GM23338 (cell line): Measurements from ENCODE around the gene THRA. TPM values are rescaled to one million over a fixed set of nuclear protein-coding genes. Genes with fewer than 3 reads are reported as not detected.

ENCODE experiments used
- ATAC-seq: fragments of 200-7000 bp; cut with Tn5 transposase; 3 replicates; pipeline ENCODE4 v1.9.1; 2020
- DNase-seq: peaks from one replicate; pipeline ENCODE4 v3.0.0-alpha.2; 2015; ENCODE audit warnings: low spot score
- H2AFZ ChIP-seq: fragments of 200-600 bp; sonication (generic); 2 replicates; pipeline ENCODE4 v1.8.0; 2016; ENCODE audit warnings: antibody characterized with exemption, mild to moderate bottlenecking, moderate library complexity
- H3F3A ChIP-seq: fragments of 200-600 bp; sonication (generic); replicated peaks from 2 replicates; pipeline ENCODE4 v1.8.0; 2017; ENCODE audit warnings: antibody characterized with exemption, mixed run types, low read depth
- H3K27ac ChIP-seq: fragments of 200-600 bp; sonication (generic); 2 replicates; pipeline ENCODE4 v1.6.1; 2016; ENCODE audit warnings: low read depth
- H3K27me3 ChIP-seq: fragments of 200-600 bp; sonication (generic); 2 replicates; pipeline ENCODE4 v1.8.0; 2016; ENCODE audit warnings: mild to moderate bottlenecking, mixed run types, moderate library complexity; ENCODE audit not compliant: insufficient read depth
- H3K36me3 ChIP-seq: fragments of 200-600 bp; sonication (generic); 2 replicates; pipeline ENCODE4 v1.8.0; 2016; ENCODE audit warnings: mild to moderate bottlenecking; ENCODE audit not compliant: insufficient read depth
- H3K4me1 ChIP-seq: fragments of 200-600 bp; sonication (generic); 2 replicates; pipeline ENCODE4 v1.8.0; 2016; ENCODE audit warnings: mild to moderate bottlenecking, moderate library complexity; ENCODE audit not compliant: insufficient read depth
- H3K4me2 ChIP-seq: fragments of 200-600 bp; sonication (generic); 2 replicates; pipeline ENCODE4 v1.7.1; 2017; ENCODE audit warnings: mixed run types
- H3K4me3 ChIP-seq: fragments of 200-600 bp; sonication (generic); 2 replicates; pipeline ENCODE4 v1.6.1; 2016; ENCODE audit warnings: mixed run types
- H3K79me2 ChIP-seq: fragments of 200-600 bp; sonication (generic); replicated peaks from 2 replicates; pipeline ENCODE4 v1.8.0; 2017; ENCODE audit warnings: mild to moderate bottlenecking; ENCODE audit not compliant: insufficient read depth
- H3K9me2 ChIP-seq: fragments of 200-600 bp; sonication (generic); 2 replicates; pipeline ENCODE4 v1.8.0; 2017; ENCODE audit not compliant: insufficient read depth
- H4K20me1 ChIP-seq: fragments of 200-600 bp; sonication (generic); replicated peaks from 2 replicates; pipeline ENCODE4 v1.8.0; 2017; ENCODE audit warnings: mild to moderate bottlenecking; ENCODE audit not compliant: insufficient read depth
- H3K27ac Mint-ChIP-seq: 2 replicates; pipeline ENCODE4 v1.8.0; 2020; ENCODE audit warnings: inconsistent platforms, mild to moderate bottlenecking, moderate library complexity, mixed read lengths
- H3K27me3 Mint-ChIP-seq: 3 replicates; pipeline ENCODE4 v1.8.0; 2022; ENCODE audit warnings: low read depth, mild to moderate bottlenecking, moderate library complexity, mixed read lengths, inconsistent platforms; ENCODE audit not compliant: insufficient read depth, poor library complexity
- H3K36me3 Mint-ChIP-seq: 3 replicates; pipeline ENCODE4 v1.8.0; 2021; ENCODE audit warnings: low read depth, mild to moderate bottlenecking, inconsistent platforms, moderate library complexity, mixed read lengths
- H3K4me1 Mint-ChIP-seq: 3 replicates; pipeline ENCODE4 v1.8.0; 2020; ENCODE audit warnings: mild to moderate bottlenecking, inconsistent platforms, mixed read lengths
- H3K4me3 Mint-ChIP-seq: 3 replicates; pipeline ENCODE4 v1.8.0; 2021; ENCODE audit warnings: moderate library complexity, mild to moderate bottlenecking, inconsistent platforms, mixed read lengths
- H3K9me3 Mint-ChIP-seq: 3 replicates; pipeline ENCODE4 v1.8.0; 2020; ENCODE audit warnings: moderate library complexity, mild to moderate bottlenecking, inconsistent platforms, mixed read lengths
- CREB1 ChIP-seq: fragments of 250-450 bp; sonication (Bioruptor Pico); IDR thresholded peaks from 2 replicates; pipeline ENCODE4 v1.5.0; 2020; ENCODE audit warnings: low read depth, mild to moderate bottlenecking, moderate library complexity
- CTCF ChIP-seq, 2 experiments: fragments of 200-600 bp in 1 of 2; sonication (generic) in 1 of 2; conservative IDR thresholded peaks; 2 replicates each; pipeline versions ENCODE4 v1.5.1 to v1.6.1; 2016 to 2017; ENCODE audit warnings: antibody characterized with exemption in 2 of 2, low read depth in 2 of 2, mild to moderate bottlenecking in 2 of 2, moderate library complexity in 1 of 2
- EZH2 ChIP-seq: fragments of 200-600 bp; sonication (generic); IDR thresholded peaks from one replicate; pipeline ENCODE4 v1.8.0; 2017; ENCODE audit warnings: antibody characterized with exemption, mild to moderate bottlenecking, low read depth; ENCODE audit not compliant: unreplicated experiment
- EZH2phosphoT487 ChIP-seq: fragments of 200-600 bp; sonication (generic); IDR thresholded peaks from one replicate; pipeline ENCODE4 v1.8.1; 2018; ENCODE audit warnings: antibody characterized with exemption; ENCODE audit not compliant: unreplicated experiment
- JUNB ChIP-seq: IDR thresholded peaks from one replicate; pipeline ENCODE4 v1.6.1; 2016; ENCODE audit warnings: antibody characterized with exemption; ENCODE audit not compliant: unreplicated experiment
- POLR2AphosphoS5 ChIP-seq: IDR thresholded peaks from 2 replicates; pipeline ENCODE4 v1.6.1; 2016; ENCODE audit warnings: antibody characterized with exemption, low read depth
- STAT1 ChIP-seq: IDR thresholded peaks from one replicate; pipeline ENCODE4 v1.6.1; 2016; ENCODE audit warnings: antibody characterized with exemption; ENCODE audit not compliant: unreplicated experiment
- ZNF331 ChIP-seq: fragments of 250-450 bp; sonication (Bioruptor Pico); IDR thresholded peaks from 2 replicates; pipeline ENCODE4 v1.5.0; 2020; ENCODE audit warnings: low read depth, mild to moderate bottlenecking, moderate library complexity
- polyA plus RNA-seq: library from polyadenylated mRNA; unstranded; fragments of >200 nt; fragmentation: Nextera tagmentation; extraction: Ambion mirVana; gene quantifications from 2 replicates; pipeline ENCODE4 v1.2.1, GENCODE V29; 2016
- total RNA-seq: library from RNA; depleted of rRNA; stranded (reverse); fragments of >200 nt; shearing (Covaris generic); gene quantifications from 2 replicates; pipeline ENCODE4 v1.2.3, GENCODE V29; 2014
- TF ChIP-seq, protein P1 (sequence below): IDR thresholded peaks from one replicate; pipeline ENCODE4 v1.6.1; 2018; ENCODE audit warnings: antibody characterized with exemption; ENCODE audit not compliant: unreplicated experiment
- TF ChIP-seq, protein P2 (sequence below): IDR thresholded peaks from 2 replicates; pipeline ENCODE4 v1.6.1; 2016; ENCODE audit warnings: antibody characterized with exemption

The THRA gene
- total and polyA plus RNA-seq, 2 experiments from 2014 or later, result 3.4 to 10.5 TPM

DNA sequence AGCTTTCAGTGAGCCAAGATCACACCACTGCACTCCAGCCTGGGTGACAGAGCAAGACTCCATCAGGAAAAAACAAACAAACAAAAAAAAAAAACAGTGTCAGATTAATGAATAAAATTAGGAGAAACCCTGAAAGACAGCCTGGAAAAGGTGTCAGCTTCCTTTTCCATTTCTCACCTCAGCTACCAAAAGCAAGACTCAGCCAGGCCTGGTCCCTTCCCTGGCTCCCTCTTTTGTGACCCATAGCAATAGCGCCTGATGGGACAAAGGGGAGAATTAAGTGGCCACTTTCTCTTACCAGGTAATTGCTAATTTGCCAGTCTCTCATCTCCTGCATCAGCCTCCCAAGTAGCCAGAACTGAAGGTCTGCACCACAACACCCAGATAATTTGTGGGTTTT, 3.9 kb upstream of the THRA start:
- no peak overlapping the region for H3K27ac Mint-ChIP-seq
- H3F3A ChIP-seq, result 0 out of 2 replicates have a peak, but pooled peaks cover 3% of the 10 kb centered on the region
- H3K4me3 ChIP-seq, result no peak overlapping the region
- DNase-seq (no peak), ATAC-seq (no peak)
- H3K27me3 ChIP-seq, result peaks cover 13% of the 10 kb centered on the region
- no peak overlapping the region for H2AFZ ChIP-seq
- H3K4me1 ChIP-seq, result peaks cover 16% of the 10 kb centered on the region; the same call in 1 of the 2 replicates
- no peaks in the 10 kb centered on the region for H3K36me3 ChIP-seq
- H4K20me1 ChIP-seq, result no peaks in the 10 kb centered on the region
- H3K36me3 Mint-ChIP-seq, result peaks cover 3% of the 10 kb centered on the region; the same call in 2 of the 3 replicates
- H3K9me2 ChIP-seq, result no peaks in the 10 kb centered on the region
- H3K4me1 Mint-ChIP-seq, result peaks cover 38% of the 10 kb centered on the region
- no peak overlapping the region for H3K4me3 Mint-ChIP-seq
- TF ChIP-seq, protein P1, sequence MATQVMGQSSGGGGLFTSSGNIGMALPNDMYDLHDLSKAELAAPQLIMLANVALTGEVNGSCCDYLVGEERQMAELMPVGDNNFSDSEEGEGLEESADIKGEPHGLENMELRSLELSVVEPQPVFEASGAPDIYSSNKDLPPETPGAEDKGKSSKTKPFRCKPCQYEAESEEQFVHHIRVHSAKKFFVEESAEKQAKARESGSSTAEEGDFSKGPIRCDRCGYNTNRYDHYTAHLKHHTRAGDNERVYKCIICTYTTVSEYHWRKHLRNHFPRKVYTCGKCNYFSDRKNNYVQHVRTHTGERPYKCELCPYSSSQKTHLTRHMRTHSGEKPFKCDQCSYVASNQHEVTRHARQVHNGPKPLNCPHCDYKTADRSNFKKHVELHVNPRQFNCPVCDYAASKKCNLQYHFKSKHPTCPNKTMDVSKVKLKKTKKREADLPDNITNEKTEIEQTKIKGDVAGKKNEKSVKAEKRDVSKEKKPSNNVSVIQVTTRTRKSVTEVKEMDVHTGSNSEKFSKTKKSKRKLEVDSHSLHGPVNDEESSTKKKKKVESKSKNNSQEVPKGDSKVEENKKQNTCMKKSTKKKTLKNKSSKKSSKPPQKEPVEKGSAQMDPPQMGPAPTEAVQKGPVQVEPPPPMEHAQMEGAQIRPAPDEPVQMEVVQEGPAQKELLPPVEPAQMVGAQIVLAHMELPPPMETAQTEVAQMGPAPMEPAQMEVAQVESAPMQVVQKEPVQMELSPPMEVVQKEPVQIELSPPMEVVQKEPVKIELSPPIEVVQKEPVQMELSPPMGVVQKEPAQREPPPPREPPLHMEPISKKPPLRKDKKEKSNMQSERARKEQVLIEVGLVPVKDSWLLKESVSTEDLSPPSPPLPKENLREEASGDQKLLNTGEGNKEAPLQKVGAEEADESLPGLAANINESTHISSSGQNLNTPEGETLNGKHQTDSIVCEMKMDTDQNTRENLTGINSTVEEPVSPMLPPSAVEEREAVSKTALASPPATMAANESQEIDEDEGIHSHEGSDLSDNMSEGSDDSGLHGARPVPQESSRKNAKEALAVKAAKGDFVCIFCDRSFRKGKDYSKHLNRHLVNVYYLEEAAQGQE, result no peak
- no peak for TF ChIP-seq JUNB
- TF ChIP-seq, protein P2, sequence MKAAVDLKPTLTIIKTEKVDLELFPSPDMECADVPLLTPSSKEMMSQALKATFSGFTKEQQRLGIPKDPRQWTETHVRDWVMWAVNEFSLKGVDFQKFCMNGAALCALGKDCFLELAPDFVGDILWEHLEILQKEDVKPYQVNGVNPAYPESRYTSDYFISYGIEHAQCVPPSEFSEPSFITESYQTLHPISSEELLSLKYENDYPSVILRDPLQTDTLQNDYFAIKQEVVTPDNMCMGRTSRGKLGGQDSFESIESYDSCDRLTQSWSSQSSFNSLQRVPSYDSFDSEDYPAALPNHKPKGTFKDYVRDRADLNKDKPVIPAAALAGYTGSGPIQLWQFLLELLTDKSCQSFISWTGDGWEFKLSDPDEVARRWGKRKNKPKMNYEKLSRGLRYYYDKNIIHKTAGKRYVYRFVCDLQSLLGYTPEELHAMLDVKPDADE, result no peak
- no peak for TF ChIP-seq EZH2
- no peak for TF ChIP-seq ZNF331 (CRISPR knock-in tag)
- no peak overlapping the region for H3K27ac ChIP-seq
- 0 out of 2 replicates have a peak, but pooled peaks cover under 1% of the 10 kb centered on the region for H3K79me2 ChIP-seq
- no peak overlapping the region for H3K4me2 ChIP-seq
- H3K9me3 Mint-ChIP-seq, result no peaks in the 10 kb centered on the region
- H3K27me3 Mint-ChIP-seq, result peaks cover 35% of the 10 kb centered on the region

- no peaks in the 10 kb centered on the region for H3K79me2 ChIP-seq
- peaks cover 24% of the 10 kb centered on the region for H3K4me1 ChIP-seq
- 0 out of 2 replicates have a peak, but pooled peaks cover 10% of the 10 kb centered on the region for H3F3A ChIP-seq
- Mint-ChIP-seq H3K27me3 (peaks cover 33% of the 10 kb centered on the region), H3K4me3 (no peak overlapping the region; the same call in 2 of the 3 replicates), H3K36me3 (no peaks in the 10 kb centered on the region), H3K27ac (no peak overlapping the region), H3K4me1 (peaks cover 46% of the 10 kb centered on the region), H3K9me3 (no peaks in the 10 kb centered on the region)
- H3K36me3 ChIP-seq, result no peaks in the 10 kb centered on the region
- H3K4me2 ChIP-seq, result no peak overlapping the region
- H3K27ac ChIP-seq, result no peak overlapping the region
- H4K20me1 ChIP-seq, result no peaks in the 10 kb centered on the region
- H3K27me3 ChIP-seq, result peaks cover 20% of the 10 kb centered on the region
- ATAC-seq (no peak), DNase-seq (no peak)
- H3K9me2 ChIP-seq, result no peaks in the 10 kb centered on the region
- 0 out of 2 replicates have a peak overlapping the region, but pooled peaks have one; percentile 32 for H2AFZ ChIP-seq
- no peak overlapping the region for H3K4me3 ChIP-seq
- no peak for TF ChIP-seq EZH2
- TF ChIP-seq CREB1 (CRISPR knock-in tag), result no peak
- no peak for TF ChIP-seq EZH2phosphoT487
- TF ChIP-seq POLR2AphosphoS5, result no peak
- no peak for TF ChIP-seq ZNF331 (CRISPR knock-in tag)
- TF ChIP-seq CTCF (conservative IDR thresholded peaks at IDR 0.05; ENCODE audit: low read depth in 2 of 2), result no peak
- no peak for TF ChIP-seq JUNB
- TF ChIP-seq STAT1, result no peak
- TF ChIP-seq, protein P2, result no peak
Measured at GRCh38 chr17:40059729-40060475, 2.9 kb upstream of the THRA start.
